Caki2 (cell line): Measurements from ENCODE around the gene LSP1. TPM values are rescaled to one million over a fixed set of nuclear protein-coding genes. Genes with fewer than 3 reads are reported as not detected.
A peak's percentile ranks its signal among the peaks of the same experiment; 100 is the strongest.

Experiments used
- DNase-seq: peaks from one replicate; pipeline ENCODE4 v3.0.0-alpha.2; 2015; ENCODE audit warnings: low read depth
- in situ Hi-C: cut with HindIII; loops from 2 replicates; pipeline ENCODE4 v1.10.0; 2016; ENCODE audit warnings: low sequenced_read_pairs, low pct_unique_long_range_greater_than_20kb, mixed read lengths
- total RNA-seq: library from RNA; depleted of rRNA; stranded (reverse); fragments of >200 nt; shearing (Covaris generic); gene quantifications from 2 replicates; pipeline ENCODE4 v1.2.3, GENCODE V29; 2014; ENCODE audit warnings: low replicate concordance

The LSP1 gene
- total RNA-seq, 1 experiment from 2014 or later, result not detected

- DNase-seq, result no peak
- in situ Hi-C loops, result no loop called here
Measured at GRCh38 chr11:1823376-1824220, 29.3 kb upstream of the LSP1 start.

DNA sequence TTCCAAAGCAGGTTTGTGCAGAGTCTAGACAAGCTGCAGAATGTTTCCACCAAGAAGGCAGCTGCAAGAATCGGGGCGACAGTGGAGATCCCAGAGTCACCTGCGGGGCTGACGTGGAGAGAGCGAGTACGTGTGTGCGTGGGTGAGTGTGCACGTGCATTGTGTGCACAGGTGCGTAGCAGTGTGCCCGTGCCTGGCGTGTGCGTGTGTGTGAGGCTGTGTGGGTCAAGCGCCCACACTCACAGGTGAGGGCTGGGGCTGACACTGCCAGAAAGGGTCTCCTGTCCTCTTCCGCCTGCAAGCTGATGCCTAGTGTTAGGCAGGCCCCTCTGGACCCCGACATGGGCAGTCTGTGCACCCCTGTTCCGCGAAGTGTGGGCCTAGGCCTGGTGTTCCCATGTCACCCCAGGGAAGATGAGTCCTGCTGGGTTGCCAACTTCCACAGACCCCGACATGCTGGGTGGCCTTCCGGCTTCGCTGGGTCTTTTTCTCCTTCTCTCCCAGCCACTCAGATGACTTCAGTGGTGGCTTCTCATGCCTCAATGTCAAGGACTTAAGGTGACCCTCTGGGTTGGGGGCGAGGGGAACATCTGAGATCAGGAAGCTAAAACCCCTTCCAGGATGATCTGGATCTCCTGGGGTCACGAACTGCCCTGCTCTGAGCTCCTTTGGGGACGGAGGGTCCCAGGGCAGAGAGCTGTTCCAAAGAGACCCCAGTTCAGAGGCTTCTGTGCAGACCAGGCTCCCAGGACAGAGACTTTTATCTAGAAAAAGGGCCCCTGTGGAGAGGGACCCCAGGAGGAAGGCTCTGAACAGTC lies 28.5 kb upstream of the LSP1 start:
- no peak for DNase-seq
- in situ Hi-C loops, result no loop called here

- in situ Hi-C loops, result no loop called here
- no peak for DNase-seq
Measured at GRCh38 chr11:1825039-1825740, 27.7 kb upstream of the LSP1 start.

- in situ Hi-C loops, result no loop called here
Measured at GRCh38 chr11:1825785-1826451, 27.0 kb upstream of the LSP1 start.

GRCh38 chr11:1826552-1827094 lies 26.3 kb upstream of the LSP1 start:
- DNase-seq, result no peak
- in situ Hi-C loops, result no loop called here

More at GRCh38 chr11:1825785-1826451, 27.0 kb upstream of the LSP1 start:
- no peak for DNase-seq

- in situ Hi-C loops, result no loop called here
- DNase-seq, result peak; percentile 73
Measured at GRCh38 chr11:1827095-1827813, 25.6 kb upstream of the LSP1 start.

- in situ Hi-C loops, result no loop called here
- no peak for DNase-seq
Measured at GRCh38 chr11:1827931-1828330, 25.0 kb upstream of the LSP1 start.

DNA sequence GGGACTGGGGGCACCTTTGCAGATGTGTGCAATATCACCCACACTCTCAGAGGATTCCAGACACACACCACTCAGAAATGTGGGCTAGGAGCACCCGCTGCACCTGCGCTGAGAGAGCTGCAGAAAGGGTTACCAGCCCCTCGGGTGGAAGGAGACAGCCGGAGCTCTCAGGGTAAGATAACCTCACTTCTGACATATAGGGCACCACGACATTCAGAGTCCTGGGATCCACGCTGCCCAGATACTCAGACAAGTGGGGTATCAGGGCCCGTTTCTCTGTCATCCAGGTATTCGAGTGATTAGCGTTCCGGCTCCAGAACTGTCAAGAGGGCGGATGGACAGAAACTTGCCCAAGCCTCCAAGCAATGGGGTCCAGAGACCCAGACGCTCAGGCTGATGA lies 24.3 kb upstream of the LSP1 start:
- in situ Hi-C loops, result no loop called here
- DNase-seq, result no peak

- in situ Hi-C loops, result no loop called here
- DNase-seq, result peak; percentile 58
Measured at GRCh38 chr11:1829039-1829820, 23.7 kb upstream of the LSP1 start.

DNA sequence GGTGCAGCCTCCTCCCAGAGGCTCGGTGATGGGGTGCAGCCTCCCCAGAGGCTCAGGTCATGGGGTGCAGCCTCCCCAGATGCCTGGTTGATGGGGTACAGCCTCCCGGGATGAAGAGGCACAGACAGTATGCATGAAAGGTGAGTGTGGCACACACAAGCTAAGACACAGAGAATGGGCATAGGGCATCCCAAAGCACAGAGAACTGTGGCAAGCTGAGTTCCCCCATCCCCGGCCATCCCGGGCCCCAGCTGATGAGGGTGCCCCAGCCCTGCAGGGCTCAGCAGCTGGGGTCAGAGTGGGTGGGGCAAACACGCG lies 22.9 kb upstream of the LSP1 start:
- DNase-seq, result no peak
- in situ Hi-C loops, result no loop called here

- DNase-seq, result peak; percentile 82
- in situ Hi-C loops, result no loop called here
Measured at GRCh38 chr11:1830322-1831223, 22.3 kb upstream of the LSP1 start.

- DNase-seq, result no peak
- in situ Hi-C loops, result no loop called here
Measured at GRCh38 chr11:1831338-1832210, 21.3 kb upstream of the LSP1 start.

DNA sequence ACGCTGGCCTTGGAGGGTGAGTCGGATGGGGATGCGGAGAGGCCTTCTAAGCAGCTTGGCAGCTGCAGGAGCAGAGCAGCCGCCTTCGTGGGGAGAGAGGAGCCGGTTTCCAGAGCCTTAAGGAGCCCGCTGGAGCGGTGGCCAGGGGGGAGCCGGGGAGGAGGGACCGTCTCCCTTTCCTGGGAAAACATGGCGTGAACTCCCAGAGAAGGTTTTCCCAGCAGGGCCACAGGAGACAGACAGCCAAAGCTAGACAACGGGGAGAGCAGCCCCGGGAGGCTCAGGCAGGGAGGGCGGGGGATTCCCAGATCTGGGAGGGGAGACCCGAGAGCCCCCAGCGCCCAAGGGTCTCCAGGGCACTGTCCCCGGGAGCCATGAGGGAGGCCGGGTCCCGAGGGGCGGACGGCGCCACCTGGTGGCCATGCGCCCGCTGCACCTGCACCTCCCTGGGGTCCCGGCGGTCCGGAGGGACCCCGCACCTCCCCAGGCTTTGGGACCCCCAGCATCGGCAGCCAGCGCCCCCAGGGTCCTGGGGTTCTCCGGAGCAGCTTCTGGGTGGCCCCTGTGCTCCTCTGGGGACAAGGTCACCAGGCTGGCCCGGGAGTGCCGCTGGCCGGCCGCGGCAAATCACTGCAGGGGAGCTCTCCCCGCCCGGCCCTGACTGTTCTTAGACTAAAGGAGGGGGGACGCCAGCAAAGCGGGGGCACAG lies 20.5 kb upstream of the LSP1 start:
- DNase-seq, result peak; percentile 45
- in situ Hi-C loops, result no loop called here

DNA sequence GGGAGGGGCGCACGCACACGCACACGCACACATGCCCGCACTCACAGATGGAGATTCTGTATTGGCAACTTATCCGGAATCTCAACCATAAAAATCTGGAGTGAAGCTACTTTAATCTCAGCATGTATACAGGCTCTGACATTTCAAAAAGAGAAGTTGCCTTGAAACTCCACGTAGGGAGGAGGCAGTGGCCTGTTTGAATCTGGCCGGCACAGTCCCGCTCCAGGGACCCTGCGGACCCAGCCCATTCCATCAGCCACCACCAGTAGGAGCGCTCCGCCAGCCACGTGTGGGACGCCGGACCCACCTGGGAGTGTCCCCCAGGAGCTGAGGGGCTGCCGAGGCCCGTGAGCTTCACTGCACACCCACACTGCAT lies 20.0 kb upstream of the LSP1 start:
- DNase-seq, result no peak
- in situ Hi-C loops, result no loop called here
